Right lobe of liver (tissue), 6 donors: Measurements from ENCODE around the gene PARVG. TPM values are rescaled to one million over a fixed set of nuclear protein-coding genes. Genes with fewer than 3 reads are reported as not detected.
A peak's percentile ranks its signal among the peaks of the same experiment; 100 is the strongest.

Experiments
- ATAC-seq, 4 donors: fragments of 200-7000 bp; cut with Tn5 transposase; one replicate each; pipeline ENCODE4 v1.9.1; 2020; ENCODE audit warnings: mild to moderate bottlenecking in 4 of 4, moderate library complexity in 4 of 4
- DNase-seq, 3 donors: peaks; one replicate each; pipeline ENCODE4 v3.0.0-alpha.2; 2020
- H3K27ac ChIP-seq, 3 donors: fragments of 200-600 bp; one replicate each; pipeline ENCODE4 v1.8.0; 2022
- H3K27me3 ChIP-seq, 2 donors: fragments of 200-600 bp; one replicate each; pipeline ENCODE4 v1.8.0; 2022
- H3K36me3 ChIP-seq, 4 donors: fragments of 200-600 bp; sonication (generic) in 1 of 4; one replicate each; pipeline versions ENCODE4 v1.5.1 to v1.8.0; 2017 to 2022; ENCODE audit warnings: control low read depth in 1 of 4
- H3K4me1 ChIP-seq, 4 donors: fragments of 200-600 bp; sonication (generic) in 1 of 4; one replicate each; pipeline versions ENCODE4 v1.5.1 to v1.8.0; 2017 to 2022; ENCODE audit warnings: control low read depth in 1 of 4
- H3K4me3 ChIP-seq, 3 donors: fragments of 200-600 bp; one replicate each; pipeline ENCODE4 v1.8.0; 2022
- H3K9me3 ChIP-seq, 4 donors: fragments of 200-600 bp; sonication (generic) in 1 of 4; one replicate each; pipeline versions ENCODE4 v1.5.1 to v1.8.0; 2017 to 2022; ENCODE audit warnings: control low read depth in 1 of 4
- POLR2A ChIP-seq: fragments of 450-650 bp; IDR thresholded peaks from one replicate; pipeline ENCODE4 v1.6.1; 2017; ENCODE audit warnings: antibody characterized with exemption, mild to moderate bottlenecking
- whole genome bisulfite sequencing: methylation state at CpG from one replicate; pipeline ENCODE4 v1.1.6; 2018; ENCODE audit warnings: low coverage, low lambda C conversion rate; ENCODE audit not compliant: insufficient coverage; ENCODE audit errors: missing lambda C conversion rate; 5-methylcytosine and 5-hydroxymethylcytosine counted together
- intact Hi-C, 2 donors: fragments of 100-400 bp; cut with DNase I; formaldehyde crosslinking; loops; one replicate each; pipeline versions ENCODE4 v1.11.2 to v1.14.1; 2022
- total RNA-seq, 6 experiments: library from RNA; depleted of rRNA in 2 of 6; stranded (reverse); fragments of >200 nt in 2 of 6; fragmentation: NEBNext Ultra II Directional in 3 of 6; extraction: Animal tissue kit (Norgen Biotek cat#: 25700) in 3 of 6; gene quantifications; one replicate each; pipeline versions ENCODE4 v1.1.0 to v1.2.4, GENCODE V29; 2016 to 2023
- TF ChIP-seq, protein P1 (sequence below), 4 donors: fragments of 200-600 bp in 3 of 4; fragments of 450-650 bp in 1 of 4; IDR thresholded peaks; one replicate each; pipeline versions ENCODE4 v1.5.1 to v1.8.0; 2016 to 2022; ENCODE audit warnings: antibody characterized with exemption in 4 of 4, mild to moderate bottlenecking in 2 of 4
- donor health status: DM: no; HTN: yes; CAD: no.
- donor health status: DM: no; HTN: no; CAD: no.
- donor health status: DM: no; HTN: no; CAD: no.
- donor health status: DM: no; HTN: yes; CAD: no.
- donor health status: DM: no; HTN: yes; CAD: no.

PARVG gene
- total RNA-seq, 6 experiments from 2014 or later, result 3.7 to 10.8 (median 7.9) TPM

DNA sequence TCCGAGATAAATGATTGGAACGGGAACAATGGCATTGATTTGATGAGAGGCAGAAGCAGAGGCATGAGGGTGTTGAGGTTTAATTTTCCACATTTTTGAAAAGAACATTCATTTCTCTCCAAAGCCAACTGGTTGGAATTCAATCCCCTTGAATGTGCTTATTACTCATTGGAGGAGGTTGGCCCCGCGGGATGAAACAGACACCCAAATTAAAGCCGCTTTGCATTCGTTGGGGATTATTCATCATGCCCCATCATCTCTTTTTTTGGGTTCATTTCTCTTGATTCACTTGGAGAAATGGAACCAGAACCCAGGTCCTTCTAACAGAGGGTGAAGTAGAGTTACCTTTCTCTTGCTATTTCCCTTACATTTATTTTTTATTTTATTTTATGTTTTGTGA, 47.6 kb upstream of the PARVG start:
- intact Hi-C loops, result no loop called here
- Histone ChIP-seq H3K4me1 (no peaks in the 10 kb centered on the region), H3K4me3 (no peak overlapping the region), H3K9me3 (no peaks in the 10 kb centered on the region), H3K27me3 (no peaks in the 10 kb centered on the region), H3K36me3 (no peaks in the 10 kb centered on the region), H3K27ac (no peak overlapping the region)
- WGBS, result 88% methylated on average over 6 of the region's 6 CpGs
- DNase-seq (no peak), ATAC-seq (no peak)
- TF ChIP-seq POLR2A, result no peak
- TF ChIP-seq, protein P1, sequence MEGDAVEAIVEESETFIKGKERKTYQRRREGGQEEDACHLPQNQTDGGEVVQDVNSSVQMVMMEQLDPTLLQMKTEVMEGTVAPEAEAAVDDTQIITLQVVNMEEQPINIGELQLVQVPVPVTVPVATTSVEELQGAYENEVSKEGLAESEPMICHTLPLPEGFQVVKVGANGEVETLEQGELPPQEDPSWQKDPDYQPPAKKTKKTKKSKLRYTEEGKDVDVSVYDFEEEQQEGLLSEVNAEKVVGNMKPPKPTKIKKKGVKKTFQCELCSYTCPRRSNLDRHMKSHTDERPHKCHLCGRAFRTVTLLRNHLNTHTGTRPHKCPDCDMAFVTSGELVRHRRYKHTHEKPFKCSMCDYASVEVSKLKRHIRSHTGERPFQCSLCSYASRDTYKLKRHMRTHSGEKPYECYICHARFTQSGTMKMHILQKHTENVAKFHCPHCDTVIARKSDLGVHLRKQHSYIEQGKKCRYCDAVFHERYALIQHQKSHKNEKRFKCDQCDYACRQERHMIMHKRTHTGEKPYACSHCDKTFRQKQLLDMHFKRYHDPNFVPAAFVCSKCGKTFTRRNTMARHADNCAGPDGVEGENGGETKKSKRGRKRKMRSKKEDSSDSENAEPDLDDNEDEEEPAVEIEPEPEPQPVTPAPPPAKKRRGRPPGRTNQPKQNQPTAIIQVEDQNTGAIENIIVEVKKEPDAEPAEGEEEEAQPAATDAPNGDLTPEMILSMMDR (IDR thresholded peaks at IDR 0.05), result no peak

DNA sequence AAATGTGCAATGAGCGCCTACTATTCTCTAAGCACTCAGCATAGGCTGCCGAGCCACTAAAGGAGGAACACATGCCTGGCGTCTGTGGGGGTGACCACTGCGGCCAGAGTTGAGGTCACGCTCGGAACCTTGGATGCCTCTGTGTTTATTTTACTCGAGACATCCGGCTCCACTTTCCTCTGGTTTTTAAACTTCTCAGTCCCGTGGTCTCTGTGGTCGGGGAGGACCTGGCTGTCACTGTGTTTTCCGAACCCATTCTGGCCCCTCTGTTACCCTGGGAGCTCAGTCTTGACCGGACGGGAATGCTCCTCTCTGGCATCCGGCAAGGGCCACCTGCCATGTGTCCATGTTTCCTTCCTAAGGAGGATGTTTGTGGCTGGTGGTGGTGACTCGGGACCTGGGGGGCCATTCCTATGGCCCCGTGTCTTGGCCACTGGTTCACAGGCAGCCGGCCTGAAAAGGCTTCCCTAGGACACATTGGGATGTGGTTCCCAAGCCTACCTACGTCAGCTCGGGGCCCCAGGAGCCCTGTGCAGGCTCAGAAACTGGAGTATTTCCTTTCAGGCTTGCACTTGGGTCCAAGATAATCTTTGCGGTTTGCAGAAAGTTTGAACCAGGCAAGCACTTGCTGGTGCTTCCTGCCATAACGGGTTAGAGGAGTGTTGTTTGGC, 46.7 kb upstream of the PARVG start:
- intact Hi-C loops, result no loop called here
- no peak overlapping the region for H3K4me3 ChIP-seq
- H3K27me3 ChIP-seq, result no peaks in the 10 kb centered on the region
- no peaks in the 10 kb centered on the region for H3K4me1 ChIP-seq
- DNase-seq (peak in 2 of 3 donors; percentile 37 to 58), ATAC-seq (peak; percentile 70 to 81 (median 79))
- no peak overlapping the region for H3K27ac ChIP-seq
- 57% methylated on average over 8 of the region's 21 CpGs for WGBS
- H3K9me3 ChIP-seq, result no peaks in the 10 kb centered on the region
- no peaks in the 10 kb centered on the region for H3K36me3 ChIP-seq
- TF ChIP-seq POLR2A, result no peak
- TF ChIP-seq, protein P1 (IDR thresholded peaks at IDR 0.05), result no peak

DNA sequence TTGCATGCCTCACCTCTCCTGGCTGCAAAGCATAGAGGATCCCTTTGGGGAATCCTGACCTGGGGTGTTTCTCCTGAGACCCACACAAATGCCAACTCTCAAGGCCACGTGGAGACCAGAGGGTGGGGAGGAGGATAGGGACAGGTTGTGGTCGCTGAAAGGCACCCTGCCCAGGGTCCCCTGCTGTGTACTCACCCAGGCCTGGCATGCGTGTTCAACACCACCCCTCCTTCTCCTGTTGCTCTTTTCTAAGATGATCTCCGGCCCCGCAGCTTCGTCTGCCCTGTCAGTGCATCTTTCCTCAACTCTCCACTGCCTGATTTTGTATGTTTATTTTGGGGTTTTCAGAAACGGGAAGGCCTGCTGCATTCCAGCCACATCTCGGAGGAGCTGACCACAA, 44.6 kb upstream of the PARVG start:
- Histone ChIP-seq H3K27me3 (no peaks in the 10 kb centered on the region), H3K9me3 (no peaks in the 10 kb centered on the region), H3K27ac (no peak overlapping the region), H3K4me3 (no peak overlapping the region), H3K4me1 (no peaks in the 10 kb centered on the region), H3K36me3 (no peaks in the 10 kb centered on the region)
- WGBS, result 60% methylated on average over 2 of the region's 8 CpGs
- intact Hi-C loops, result no loop called here
- DNase-seq (no peak), ATAC-seq (no peak)
- no peak for TF ChIP-seq POLR2A
- TF ChIP-seq, protein P1 (IDR thresholded peaks at IDR 0.05), result no peak

DNA sequence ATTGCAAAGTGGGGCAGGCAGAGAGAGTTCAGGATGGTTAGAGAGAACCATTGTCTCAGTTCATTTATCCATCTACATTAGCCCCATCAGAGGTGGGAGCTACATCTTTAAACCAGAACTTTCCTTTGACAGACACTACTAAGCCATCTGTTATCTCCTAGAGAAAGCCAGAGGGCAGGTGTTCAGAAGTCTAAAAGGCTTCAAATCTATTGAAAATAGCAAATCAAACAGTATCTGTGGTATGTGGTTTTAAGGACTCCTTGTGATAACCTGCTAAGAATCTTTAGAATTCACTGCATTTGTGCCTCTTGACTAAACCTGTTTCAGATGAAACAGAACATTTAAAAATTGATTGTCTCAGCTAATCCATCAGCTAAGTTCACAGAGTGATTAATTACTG, 43.9 kb upstream of the PARVG start:
- no peak overlapping the region for H3K4me3 ChIP-seq
- no peaks in the 10 kb centered on the region for H3K9me3 ChIP-seq
- no peaks in the 10 kb centered on the region for H3K27me3 ChIP-seq
- TF ChIP-seq POLR2A, result no peak
- TF ChIP-seq, protein P1 (IDR thresholded peaks at IDR 0.05), result no peak
- H3K36me3 ChIP-seq, result no peaks in the 10 kb centered on the region
- ATAC-seq (no peak), DNase-seq (no peak)
- no peaks in the 10 kb centered on the region for H3K4me1 ChIP-seq
- H3K27ac ChIP-seq, result no peak overlapping the region
- intact Hi-C loops, result no loop called here

DNA sequence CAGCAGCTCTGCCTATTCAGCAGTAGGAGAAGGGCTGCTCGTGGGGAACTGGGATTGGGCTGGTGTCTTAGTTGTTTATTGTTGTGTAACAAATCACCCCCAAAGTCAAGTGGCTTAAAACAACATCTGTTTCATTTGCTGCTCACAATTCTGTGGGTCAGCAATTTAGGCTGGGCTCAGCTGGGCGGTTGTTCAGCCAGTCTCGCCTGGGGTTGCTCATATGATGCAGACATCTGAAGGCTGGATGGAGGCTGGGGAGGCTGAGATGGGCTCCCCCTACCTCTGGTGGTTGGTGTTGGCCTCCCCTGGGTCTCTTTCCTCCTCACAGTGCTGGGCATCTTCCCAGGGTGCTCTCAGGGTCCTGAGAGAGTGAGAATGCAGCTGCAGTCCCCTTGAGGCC, 43.3 kb upstream of the PARVG start:
- ATAC-seq, result no peak
- WGBS, result no CpG with 5 or more reads among the region's 3 CpGs
- no peaks in the 10 kb centered on the region for H3K4me1 ChIP-seq
- TF ChIP-seq, protein P1 (IDR thresholded peaks at IDR 0.05), result no peak
- TF ChIP-seq POLR2A, result no peak
- H3K9me3 ChIP-seq, result no peaks in the 10 kb centered on the region
- H3K4me3 ChIP-seq, result no peak overlapping the region
- H3K27ac ChIP-seq, result no peak overlapping the region
- no peaks in the 10 kb centered on the region for H3K27me3 ChIP-seq
- peak in 1 of 3 donors; percentile 3 for DNase-seq
- intact Hi-C loops, result no loop called here
- H3K36me3 ChIP-seq, result no peaks in the 10 kb centered on the region
